Measurements from ENCODE around the gene GNAZ. TPM values are rescaled to one million over a fixed set of nuclear protein-coding genes. Genes with fewer than 3 reads are reported as not detected.

The GNAZ gene
- total RNA-seq, 1 donor from 2014 or later: 13.7 TPM

DNA sequence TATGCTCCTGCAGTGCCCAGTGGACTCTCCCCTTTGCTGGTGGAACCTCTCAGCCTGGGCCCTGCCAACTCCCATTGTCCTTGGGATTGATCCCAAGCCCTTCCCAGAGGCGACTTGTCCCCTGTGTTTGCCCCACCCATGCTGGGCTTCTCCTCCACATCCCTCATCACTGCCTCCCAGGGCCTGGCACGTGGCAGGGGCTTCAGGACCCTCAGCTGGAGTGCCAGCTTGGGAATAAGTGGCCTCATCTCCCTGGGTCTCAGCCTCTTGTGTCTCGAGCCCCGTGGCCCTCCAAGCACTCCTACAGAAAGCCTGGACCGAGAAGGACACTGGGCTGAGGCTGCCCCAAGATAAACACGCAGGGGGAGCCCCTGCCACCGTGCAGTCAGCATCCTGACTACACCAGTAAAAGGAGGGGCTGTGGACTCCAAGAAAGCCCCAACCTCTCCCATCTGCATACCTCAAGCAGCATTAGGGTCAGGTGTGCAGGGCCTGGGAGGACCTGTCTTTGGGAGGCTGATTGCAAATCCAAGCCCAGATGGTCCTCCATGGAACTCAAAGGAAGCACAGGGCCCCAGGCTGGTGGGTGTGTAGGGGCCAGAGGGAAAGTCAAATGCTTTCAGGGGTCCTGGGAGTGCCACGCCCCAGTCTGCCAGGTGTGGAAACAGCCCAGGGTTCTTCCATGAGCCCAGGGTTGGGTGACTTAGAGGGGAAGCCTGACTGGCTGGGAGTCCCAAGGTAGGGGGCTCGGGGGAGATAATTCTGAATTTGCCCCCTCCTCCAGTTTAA lies 9.5 kb upstream of the GNAZ start:
- no peak overlapping the region for H3K4me3 ChIP-seq
- H3K36me3 ChIP-seq: no peaks in the 10 kb centered on the region
- intact Hi-C loops (cut with DNase I): loop anchor here (10.0 kb wide), 1 partner anchor 224 kb away; no protein-coding TSS in a partner anchor
- TF ChIP-seq, protein P1, sequence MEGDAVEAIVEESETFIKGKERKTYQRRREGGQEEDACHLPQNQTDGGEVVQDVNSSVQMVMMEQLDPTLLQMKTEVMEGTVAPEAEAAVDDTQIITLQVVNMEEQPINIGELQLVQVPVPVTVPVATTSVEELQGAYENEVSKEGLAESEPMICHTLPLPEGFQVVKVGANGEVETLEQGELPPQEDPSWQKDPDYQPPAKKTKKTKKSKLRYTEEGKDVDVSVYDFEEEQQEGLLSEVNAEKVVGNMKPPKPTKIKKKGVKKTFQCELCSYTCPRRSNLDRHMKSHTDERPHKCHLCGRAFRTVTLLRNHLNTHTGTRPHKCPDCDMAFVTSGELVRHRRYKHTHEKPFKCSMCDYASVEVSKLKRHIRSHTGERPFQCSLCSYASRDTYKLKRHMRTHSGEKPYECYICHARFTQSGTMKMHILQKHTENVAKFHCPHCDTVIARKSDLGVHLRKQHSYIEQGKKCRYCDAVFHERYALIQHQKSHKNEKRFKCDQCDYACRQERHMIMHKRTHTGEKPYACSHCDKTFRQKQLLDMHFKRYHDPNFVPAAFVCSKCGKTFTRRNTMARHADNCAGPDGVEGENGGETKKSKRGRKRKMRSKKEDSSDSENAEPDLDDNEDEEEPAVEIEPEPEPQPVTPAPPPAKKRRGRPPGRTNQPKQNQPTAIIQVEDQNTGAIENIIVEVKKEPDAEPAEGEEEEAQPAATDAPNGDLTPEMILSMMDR (IDR thresholded peaks at IDR 0.05): no peak
- peaks cover 0 to 6% of the 10 kb centered on the region in 2 donors for H3K9me3 ChIP-seq
- H3K27ac ChIP-seq: no peak overlapping the region
- peak in 1 of 2 donors; percentile 47 for DNase-seq (ENCODE audit: low spot score in 2 of 2)
- no peaks in the 10 kb centered on the region for H3K27me3 ChIP-seq
- no peaks in the 10 kb centered on the region for H3K4me1 ChIP-seq

DNA sequence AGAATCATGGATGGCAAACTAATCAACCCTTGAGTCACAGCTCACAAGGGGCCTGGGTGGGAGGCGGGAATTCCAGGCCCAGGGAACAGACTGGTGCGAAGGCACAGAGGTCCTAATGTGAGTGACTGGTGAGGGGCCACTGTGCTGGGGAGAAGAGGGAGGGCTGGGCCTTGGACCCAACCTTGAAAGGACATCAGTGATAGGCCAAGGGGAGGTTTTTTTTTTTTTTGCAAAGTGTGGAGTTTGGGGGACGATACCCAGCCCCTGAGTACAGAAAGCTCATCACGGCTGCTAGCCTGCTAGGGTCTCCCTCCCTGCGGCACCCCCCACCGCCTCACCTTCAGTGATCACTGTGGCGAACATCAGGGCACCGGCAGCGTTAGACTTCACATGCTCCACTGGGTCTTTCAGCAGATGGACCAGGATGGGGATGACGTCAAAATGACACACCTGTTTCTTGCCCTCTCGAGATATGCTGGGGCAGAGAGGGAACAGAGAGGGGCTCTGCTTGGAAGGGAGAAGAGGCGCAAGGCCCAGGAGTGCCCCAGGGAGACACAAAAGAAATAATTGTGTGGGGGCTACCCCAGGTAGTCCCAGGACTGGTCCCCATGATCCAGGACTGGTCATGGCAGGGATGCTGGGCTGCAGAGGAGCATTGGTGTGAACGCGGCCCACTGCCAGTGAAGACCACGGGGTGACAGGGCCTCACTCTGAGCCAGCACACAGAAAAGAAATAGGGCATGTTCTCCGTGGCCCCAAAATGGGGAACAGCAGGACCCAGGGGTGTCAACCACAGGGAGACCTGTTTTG lies 8.6 kb upstream of the GNAZ start:
- H3K36me3 ChIP-seq: no peaks in the 10 kb centered on the region
- TF ChIP-seq, protein P1 (IDR thresholded peaks at IDR 0.05): no peak
- H3K27ac ChIP-seq: no peak overlapping the region
- no peaks in the 10 kb centered on the region for H3K27me3 ChIP-seq
- intact Hi-C loops (cut with DNase I): loop anchor here (10.0 kb wide), 1 partner anchor 223 kb away; no protein-coding TSS in a partner anchor
- H3K9me3 ChIP-seq: peaks cover 0 to 3% of the 10 kb centered on the region in 2 donors
- H3K4me3 ChIP-seq: no peak overlapping the region
- peak in 1 of 2 donors; percentile 48 for DNase-seq (ENCODE audit: low spot score in 2 of 2)
- H3K4me1 ChIP-seq: no peaks in the 10 kb centered on the region

DNA sequence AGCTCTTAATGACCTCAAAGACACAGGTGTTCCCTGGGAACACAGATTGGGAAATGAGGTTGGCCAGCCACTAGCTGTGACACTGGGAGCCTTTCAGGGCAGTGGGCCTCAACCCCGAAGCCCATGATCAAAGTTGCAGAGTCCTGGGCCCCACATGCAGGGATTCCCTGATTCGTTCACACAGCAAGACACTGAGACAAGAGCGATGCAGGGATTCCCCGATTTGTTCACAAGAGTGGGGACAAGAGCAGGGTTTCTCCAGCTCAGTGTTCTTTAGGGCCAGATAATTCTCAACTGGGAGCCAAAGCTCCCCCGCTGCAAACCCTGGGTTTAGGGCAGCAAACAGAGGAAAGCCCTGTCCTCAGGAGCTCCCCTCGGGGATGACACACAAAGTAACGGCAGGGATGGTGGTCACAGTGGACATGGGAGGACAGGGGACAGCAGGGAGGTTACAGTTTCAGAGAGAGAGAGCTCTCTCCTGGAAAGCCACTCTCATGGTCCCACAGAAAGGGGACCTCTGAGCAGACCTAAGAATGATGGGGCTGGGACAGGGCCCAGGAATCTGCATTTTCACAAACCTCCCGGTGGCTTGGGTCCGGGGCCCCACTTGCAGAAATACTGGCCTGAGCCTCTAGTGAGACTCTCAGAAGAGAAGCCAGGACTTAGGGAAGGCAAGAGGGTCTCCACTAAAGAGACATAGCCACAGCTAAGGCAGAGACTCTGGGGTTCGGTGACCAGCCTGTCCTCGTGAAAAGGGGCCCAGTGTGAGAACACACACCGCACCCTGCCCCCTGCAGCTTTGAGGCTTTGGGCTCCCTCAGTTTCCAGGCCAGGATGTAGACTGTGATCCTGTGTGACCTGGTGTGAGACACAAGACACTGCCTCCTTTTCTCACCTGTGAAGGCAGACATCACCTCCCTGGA lies 7.4 kb upstream of the GNAZ start:
- H3K27ac ChIP-seq: no peak overlapping the region
- intact Hi-C loops (cut with DNase I): loop anchor here (10.0 kb wide), 1 partner anchor 222 kb away; no protein-coding TSS in a partner anchor
- H3K27me3 ChIP-seq: no peaks in the 10 kb centered on the region
- peak in 1 of 2 donors; percentile 55 for DNase-seq (ENCODE audit: low spot score in 2 of 2)
- no peaks in the 10 kb centered on the region for H3K9me3 ChIP-seq
- H3K4me3 ChIP-seq: no peak overlapping the region
- no peaks in the 10 kb centered on the region for H3K4me1 ChIP-seq
- no peaks in the 10 kb centered on the region for H3K36me3 ChIP-seq
- TF ChIP-seq, protein P1 (IDR thresholded peaks at IDR 0.05): no peak

DNA sequence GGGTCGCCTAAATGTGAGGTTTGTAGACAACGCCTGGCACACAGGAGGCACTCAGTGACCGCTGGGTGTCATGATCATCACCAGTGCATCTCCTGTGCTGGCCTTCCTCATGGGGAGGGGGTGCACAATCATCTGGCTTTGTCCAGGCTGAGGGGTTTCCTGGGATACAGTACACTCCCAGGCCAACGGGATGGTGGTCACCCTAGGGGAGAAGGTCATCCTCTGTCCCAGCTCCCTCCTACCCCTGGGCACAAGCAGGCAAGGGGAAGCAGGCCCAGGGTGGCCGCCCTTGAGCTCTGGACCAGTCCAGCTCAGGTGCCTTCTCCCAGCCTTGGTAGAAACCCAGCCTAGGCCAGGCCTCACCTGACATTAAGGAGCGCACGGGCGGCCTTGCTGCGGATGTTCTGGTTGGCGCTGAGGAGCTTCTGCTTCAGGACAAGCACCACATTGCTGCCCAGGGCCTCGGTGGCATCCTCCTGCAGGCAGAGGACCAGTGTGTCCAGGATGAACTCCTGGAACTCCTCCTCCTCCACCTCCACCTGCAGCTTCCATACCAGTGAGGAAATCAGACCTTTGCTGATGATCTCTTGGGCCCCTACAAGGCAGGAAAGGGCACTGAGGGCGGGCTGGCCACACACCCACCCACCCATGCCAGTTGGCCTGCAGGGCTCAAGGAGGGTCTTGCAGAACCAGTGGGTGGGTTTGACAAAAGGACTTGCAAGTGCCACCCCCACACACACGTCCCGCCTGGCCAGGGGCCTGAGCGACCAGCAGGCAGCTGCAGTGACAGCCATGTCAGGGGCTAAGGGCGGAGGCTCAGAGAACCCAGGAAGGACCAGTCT lies 6.6 kb upstream of the GNAZ start:
- no peak overlapping the region for H3K4me3 ChIP-seq
- no peak overlapping the region for H3K27ac ChIP-seq
- no peaks in the 10 kb centered on the region for H3K27me3 ChIP-seq
- H3K36me3 ChIP-seq: no peaks in the 10 kb centered on the region
- TF ChIP-seq, protein P1 (IDR thresholded peaks at IDR 0.05): no peak
- H3K4me1 ChIP-seq: no peaks in the 10 kb centered on the region
- no peaks in the 10 kb centered on the region for H3K9me3 ChIP-seq
- intact Hi-C loops (cut with DNase I): loop anchor here (10.0 kb wide), 1 partner anchor 221 kb away; no protein-coding TSS in a partner anchor
- DNase-seq (ENCODE audit: low spot score in 2 of 2): peak in 1 of 2 donors; percentile 60

Measured in ascending aorta (tissue), 2 donors.